ENCODE results near the gene NALCN. TPM values are rescaled to one million over a fixed set of nuclear protein-coding genes. Genes with fewer than 3 reads are reported as not detected.

Gene NALCN
- total and polyA plus RNA-seq, 2 experiments from 2014 or later = 0.50 to 0.87 TPM

- DNase-seq (ENCODE audit: low spot score) (no peak), ATAC-seq (no peak)
- Mint-ChIP-seq H3K4me1 (peaks cover 5% of the 10 kb centered on the region), H3K27ac (no peak overlapping the region), H3K36me3 (ENCODE audit: low read depth) (no peaks in the 10 kb centered on the region), H3K9me3 (no peaks in the 10 kb centered on the region; the same call in 2 of the 3 replicates), H3K27me3 (ENCODE audit: insufficient read depth, low read depth, poor library complexity) (peaks cover 3% of the 10 kb centered on the region), H3K4me3 (no peak overlapping the region)
- H4K20me1 ChIP-seq (replicated peaks; ENCODE audit: insufficient read depth) = no peaks in the 10 kb centered on the region
- H3K4me1 ChIP-seq (ENCODE audit: insufficient read depth) = no peaks in the 10 kb centered on the region
- no peak overlapping the region for H2AFZ ChIP-seq
- H3K9me2 ChIP-seq (ENCODE audit: insufficient read depth) = peaks cover 23% of the 10 kb centered on the region; the same call in 1 of the 2 replicates
- TF ChIP-seq CREB1 (CRISPR knock-in tag; IDR thresholded peaks at IDR 0.05; ENCODE audit: low read depth) (no peak), POLR2AphosphoS5 (IDR thresholded peaks at IDR 0.05; ENCODE audit: low read depth) (no peak), STAT1 (IDR thresholded peaks at IDR 0.05; ENCODE audit: unreplicated experiment) (no peak), NANOG (IDR thresholded peaks at IDR 0.05; ENCODE audit: borderline replicate concordance) (no peak)
- TF ChIP-seq, protein P1, sequence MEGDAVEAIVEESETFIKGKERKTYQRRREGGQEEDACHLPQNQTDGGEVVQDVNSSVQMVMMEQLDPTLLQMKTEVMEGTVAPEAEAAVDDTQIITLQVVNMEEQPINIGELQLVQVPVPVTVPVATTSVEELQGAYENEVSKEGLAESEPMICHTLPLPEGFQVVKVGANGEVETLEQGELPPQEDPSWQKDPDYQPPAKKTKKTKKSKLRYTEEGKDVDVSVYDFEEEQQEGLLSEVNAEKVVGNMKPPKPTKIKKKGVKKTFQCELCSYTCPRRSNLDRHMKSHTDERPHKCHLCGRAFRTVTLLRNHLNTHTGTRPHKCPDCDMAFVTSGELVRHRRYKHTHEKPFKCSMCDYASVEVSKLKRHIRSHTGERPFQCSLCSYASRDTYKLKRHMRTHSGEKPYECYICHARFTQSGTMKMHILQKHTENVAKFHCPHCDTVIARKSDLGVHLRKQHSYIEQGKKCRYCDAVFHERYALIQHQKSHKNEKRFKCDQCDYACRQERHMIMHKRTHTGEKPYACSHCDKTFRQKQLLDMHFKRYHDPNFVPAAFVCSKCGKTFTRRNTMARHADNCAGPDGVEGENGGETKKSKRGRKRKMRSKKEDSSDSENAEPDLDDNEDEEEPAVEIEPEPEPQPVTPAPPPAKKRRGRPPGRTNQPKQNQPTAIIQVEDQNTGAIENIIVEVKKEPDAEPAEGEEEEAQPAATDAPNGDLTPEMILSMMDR (conservative IDR thresholded peaks at IDR 0.05; ENCODE audit: low read depth in 2 of 2) = no peak
- TF ChIP-seq, protein P2, sequence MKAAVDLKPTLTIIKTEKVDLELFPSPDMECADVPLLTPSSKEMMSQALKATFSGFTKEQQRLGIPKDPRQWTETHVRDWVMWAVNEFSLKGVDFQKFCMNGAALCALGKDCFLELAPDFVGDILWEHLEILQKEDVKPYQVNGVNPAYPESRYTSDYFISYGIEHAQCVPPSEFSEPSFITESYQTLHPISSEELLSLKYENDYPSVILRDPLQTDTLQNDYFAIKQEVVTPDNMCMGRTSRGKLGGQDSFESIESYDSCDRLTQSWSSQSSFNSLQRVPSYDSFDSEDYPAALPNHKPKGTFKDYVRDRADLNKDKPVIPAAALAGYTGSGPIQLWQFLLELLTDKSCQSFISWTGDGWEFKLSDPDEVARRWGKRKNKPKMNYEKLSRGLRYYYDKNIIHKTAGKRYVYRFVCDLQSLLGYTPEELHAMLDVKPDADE (IDR thresholded peaks at IDR 0.05) = no peak
- TF ChIP-seq, protein P3, sequence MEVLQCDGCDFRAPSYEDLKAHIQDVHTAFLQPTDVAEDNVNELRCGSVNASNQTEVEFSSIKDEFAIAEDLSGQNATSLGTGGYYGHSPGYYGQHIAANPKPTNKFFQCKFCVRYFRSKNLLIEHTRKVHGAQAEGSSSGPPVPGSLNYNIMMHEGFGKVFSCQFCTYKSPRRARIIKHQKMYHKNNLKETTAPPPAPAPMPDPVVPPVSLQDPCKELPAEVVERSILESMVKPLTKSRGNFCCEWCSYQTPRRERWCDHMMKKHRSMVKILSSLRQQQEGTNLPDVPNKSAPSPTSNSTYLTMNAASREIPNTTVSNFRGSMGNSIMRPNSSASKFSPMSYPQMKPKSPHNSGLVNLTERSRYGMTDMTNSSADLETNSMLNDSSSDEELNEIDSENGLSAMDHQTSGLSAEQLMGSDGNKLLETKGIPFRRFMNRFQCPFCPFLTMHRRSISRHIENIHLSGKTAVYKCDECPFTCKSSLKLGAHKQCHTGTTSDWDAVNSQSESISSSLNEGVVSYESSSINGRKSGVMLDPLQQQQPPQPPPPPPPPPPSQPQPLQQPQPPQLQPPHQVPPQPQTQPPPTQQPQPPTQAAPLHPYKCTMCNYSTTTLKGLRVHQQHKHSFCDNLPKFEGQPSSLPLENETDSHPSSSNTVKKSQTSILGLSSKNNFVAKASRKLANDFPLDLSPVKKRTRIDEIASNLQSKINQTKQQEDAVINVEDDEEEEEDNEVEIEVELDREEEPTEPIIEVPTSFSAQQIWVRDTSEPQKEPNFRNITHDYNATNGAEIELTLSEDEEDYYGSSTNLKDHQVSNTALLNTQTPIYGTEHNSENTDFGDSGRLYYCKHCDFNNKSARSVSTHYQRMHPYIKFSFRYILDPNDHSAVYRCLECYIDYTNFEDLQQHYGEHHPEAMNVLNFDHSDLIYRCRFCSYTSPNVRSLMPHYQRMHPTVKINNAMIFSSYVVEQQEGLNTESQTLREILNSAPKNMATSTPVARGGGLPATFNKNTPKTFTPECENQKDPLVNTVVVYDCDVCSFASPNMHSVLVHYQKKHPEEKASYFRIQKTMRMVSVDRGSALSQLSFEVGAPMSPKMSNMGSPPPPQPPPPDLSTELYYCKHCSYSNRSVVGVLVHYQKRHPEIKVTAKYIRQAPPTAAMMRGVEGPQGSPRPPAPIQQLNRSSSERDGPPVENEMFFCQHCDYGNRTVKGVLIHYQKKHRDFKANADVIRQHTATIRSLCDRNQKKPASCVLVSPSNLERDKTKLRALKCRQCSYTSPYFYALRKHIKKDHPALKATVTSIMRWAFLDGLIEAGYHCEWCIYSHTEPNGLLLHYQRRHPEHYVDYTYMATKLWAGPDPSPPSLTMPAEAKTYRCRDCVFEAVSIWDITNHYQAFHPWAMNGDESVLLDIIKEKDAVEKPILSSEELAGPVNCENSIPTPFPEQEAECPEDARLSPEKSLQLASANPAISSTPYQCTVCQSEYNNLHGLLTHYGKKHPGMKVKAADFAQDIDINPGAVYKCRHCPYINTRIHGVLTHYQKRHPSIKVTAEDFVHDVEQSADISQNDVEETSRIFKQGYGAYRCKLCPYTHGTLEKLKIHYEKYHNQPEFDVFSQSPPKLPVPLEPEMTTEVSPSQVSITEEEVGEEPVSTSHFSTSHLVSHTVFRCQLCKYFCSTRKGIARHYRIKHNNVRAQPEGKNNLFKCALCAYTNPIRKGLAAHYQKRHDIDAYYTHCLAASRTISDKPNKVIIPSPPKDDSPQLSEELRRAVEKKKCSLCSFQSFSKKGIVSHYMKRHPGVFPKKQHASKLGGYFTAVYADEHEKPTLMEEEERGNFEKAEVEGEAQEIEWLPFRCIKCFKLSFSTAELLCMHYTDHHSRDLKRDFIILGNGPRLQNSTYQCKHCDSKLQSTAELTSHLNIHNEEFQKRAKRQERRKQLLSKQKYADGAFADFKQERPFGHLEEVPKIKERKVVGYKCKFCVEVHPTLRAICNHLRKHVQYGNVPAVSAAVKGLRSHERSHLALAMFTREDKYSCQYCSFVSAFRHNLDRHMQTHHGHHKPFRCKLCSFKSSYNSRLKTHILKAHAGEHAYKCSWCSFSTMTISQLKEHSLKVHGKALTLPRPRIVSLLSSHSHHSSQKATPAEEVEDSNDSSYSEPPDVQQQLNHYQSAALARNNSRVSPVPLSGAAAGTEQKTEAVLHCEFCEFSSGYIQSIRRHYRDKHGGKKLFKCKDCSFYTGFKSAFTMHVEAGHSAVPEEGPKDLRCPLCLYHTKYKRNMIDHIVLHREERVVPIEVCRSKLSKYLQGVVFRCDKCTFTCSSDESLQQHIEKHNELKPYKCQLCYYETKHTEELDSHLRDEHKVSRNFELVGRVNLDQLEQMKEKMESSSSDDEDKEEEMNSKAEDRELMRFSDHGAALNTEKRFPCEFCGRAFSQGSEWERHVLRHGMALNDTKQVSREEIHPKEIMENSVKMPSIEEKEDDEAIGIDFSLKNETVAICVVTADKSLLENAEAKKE (CRISPR knock-in tag; IDR thresholded peaks at IDR 0.05) = no peak
- no peaks in the 10 kb centered on the region for H3F3A ChIP-seq (replicated peaks; ENCODE audit: low read depth)
- no peaks in the 10 kb centered on the region for H3K27me3 ChIP-seq (ENCODE audit: insufficient read depth)
- no peaks in the 10 kb centered on the region for H3K36me3 ChIP-seq (ENCODE audit: insufficient read depth)
- H3K79me2 ChIP-seq (replicated peaks; ENCODE audit: insufficient read depth) = no peaks in the 10 kb centered on the region
- no peak overlapping the region for H3K4me2 ChIP-seq
- no peak overlapping the region for H3K27ac ChIP-seq (ENCODE audit: low read depth)
- no peak overlapping the region for H3K4me3 ChIP-seq
Observed at GRCh38 chr13:101017123-101017872, 399.0 kb downstream of the NALCN start.
